ENCODE results near the gene DLG2.

Gene DLG2

DNA sequence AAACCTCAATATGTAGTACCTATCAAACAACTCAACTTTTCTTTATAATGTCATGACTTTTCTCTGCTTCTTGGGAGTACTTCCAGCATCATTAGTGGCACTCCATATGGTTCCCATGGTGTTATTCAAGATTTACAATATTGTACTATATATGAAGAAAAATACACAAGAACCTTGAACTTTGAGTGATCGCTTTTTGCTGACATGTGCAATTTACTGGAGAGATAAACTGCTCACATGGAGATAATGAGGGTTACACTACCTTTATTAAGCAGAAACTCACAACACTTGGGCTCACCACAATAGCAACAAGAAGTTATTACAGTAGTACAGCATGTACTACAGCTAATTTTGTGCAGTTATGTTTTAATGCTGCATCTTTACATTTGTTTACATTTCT, 388.2 kb downstream of the DLG2 start:
- TF ChIP-seq, protein P1, sequence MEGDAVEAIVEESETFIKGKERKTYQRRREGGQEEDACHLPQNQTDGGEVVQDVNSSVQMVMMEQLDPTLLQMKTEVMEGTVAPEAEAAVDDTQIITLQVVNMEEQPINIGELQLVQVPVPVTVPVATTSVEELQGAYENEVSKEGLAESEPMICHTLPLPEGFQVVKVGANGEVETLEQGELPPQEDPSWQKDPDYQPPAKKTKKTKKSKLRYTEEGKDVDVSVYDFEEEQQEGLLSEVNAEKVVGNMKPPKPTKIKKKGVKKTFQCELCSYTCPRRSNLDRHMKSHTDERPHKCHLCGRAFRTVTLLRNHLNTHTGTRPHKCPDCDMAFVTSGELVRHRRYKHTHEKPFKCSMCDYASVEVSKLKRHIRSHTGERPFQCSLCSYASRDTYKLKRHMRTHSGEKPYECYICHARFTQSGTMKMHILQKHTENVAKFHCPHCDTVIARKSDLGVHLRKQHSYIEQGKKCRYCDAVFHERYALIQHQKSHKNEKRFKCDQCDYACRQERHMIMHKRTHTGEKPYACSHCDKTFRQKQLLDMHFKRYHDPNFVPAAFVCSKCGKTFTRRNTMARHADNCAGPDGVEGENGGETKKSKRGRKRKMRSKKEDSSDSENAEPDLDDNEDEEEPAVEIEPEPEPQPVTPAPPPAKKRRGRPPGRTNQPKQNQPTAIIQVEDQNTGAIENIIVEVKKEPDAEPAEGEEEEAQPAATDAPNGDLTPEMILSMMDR (IDR thresholded peaks at IDR 0.05) = no peak

DNA sequence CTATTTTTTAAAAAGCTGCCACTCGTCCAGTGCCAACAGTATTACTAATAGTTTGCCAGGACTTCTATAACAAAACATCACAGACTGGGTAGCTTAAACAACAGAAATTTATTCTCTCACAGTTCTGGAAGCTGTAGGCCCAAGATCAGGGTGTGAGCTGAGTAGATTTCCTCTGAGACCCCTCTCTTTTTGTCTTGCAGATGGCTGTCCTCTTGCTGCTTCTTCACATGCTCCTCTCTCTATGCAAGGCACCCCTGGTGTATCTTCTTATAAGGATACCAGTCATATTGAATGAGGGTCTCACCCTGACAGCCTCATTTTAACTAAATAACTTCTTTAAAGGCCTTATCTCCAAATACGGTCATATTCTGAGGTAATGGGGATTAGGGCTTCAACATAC, 390.9 kb downstream of the DLG2 start:
- TF ChIP-seq, protein P1 (IDR thresholded peaks at IDR 0.05) = no peak

GRCh38 chr11:85232559-85232958, 394.6 kb downstream of the DLG2 start:
- TF ChIP-seq, protein P1 (IDR thresholded peaks at IDR 0.05) = no peak

GRCh38 chr11:85231588-85231987, 395.6 kb downstream of the DLG2 start:
- TF ChIP-seq, protein P1 (IDR thresholded peaks at IDR 0.05) = no peak

DNA sequence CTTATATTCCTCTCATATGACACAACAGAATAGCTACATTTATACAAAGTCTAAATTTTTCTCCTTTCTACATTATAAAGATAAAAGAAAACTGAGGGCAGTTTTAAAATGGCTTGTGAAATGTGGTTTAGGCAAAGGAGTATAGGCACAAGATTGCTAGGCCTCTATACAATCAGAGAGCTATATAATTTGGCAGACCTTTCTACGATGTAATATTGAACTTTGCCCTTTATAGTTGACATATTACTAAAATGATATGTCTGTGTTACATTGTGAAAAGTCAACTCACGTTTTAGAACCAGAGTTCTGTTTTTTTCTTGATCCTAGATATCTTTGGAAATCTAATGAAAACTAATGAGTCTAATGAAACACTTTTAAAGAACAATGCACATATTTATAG, 430.2 kb downstream of the DLG2 start:
- TF ChIP-seq, protein P1 (IDR thresholded peaks at IDR 0.05) = no peak

DNA sequence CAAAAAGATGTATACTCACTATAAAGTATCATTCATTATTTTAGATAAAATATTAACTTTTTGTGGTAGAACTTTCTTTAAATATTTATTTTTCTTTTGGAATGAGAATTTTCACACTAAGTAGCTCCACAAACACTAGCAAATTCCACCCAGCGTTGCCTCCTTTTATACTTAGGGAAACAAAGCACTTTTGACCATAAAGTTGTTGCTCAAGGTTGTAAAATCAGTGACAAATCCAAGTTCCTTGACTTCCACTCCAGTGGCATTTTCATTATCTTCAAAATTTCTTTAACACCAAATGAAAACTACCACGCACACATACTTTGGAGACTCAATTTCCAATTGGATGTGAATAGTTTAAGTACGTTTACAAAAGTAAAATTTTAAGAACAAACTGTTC, 431.2 kb downstream of the DLG2 start:
- TF ChIP-seq, protein P1 (IDR thresholded peaks at IDR 0.05) = no peak

DNA sequence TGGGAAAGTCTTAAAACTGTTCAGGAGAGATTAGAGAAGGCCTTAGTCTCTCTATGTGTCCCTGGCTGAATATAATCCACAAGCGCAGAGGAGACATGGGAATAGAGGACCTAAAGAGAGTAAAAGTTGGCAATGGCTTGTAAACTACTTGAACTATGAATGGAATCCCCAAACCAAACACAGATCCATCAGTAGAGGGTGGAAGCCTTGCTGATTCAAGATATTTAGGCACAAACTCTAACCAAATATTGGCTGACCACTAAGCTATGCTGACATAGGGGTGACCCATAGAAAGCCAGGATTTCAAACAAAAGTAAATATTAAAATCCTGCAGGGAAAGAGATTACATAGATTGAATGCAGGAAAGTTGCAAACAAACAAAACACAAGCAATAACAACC, 439.2 kb downstream of the DLG2 start:
- TF ChIP-seq, protein P1 (IDR thresholded peaks at IDR 0.05) = no peak

DNA sequence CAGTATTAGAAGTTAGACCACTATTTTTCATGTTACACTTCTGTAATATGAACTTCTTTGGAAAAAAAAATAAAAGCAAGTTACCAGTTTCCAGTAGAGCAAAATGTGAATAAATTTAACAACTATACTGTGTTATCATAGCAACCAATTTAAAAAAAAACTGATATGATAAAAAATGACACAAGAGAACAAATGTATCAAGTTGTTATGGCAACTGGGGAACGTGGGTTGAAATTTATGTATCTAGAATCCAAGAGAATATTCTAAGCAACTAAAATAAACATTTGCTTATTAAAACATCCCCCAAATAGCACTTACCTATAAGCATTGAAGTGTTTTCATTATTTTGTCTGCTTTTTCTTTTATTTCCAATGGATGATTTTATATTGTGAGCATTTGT, 442.4 kb downstream of the DLG2 start:
- TF ChIP-seq, protein P1 (IDR thresholded peaks at IDR 0.05) = no peak

All from LNCAP (cell line).